Small intestine (tissue), 7 donors: ENCODE measurements around the gene MRPL18. TPM values are rescaled to one million over a fixed set of nuclear protein-coding genes. Genes with fewer than 3 reads are reported as not detected.

Experiments
- DNase-seq, 2 donors: peaks; one replicate each; pipeline versions ENCODE4 v3.0.0 to v3.0.0-alpha.2; 2013
- FAIRE-seq: peaks from 2 replicates; lab custom pipeline; 2012; peaks lifted over from hg19 to GRCh38; lab: Jason Lieb, UNC
- H3K27ac ChIP-seq, 3 donors: one replicate each; pipeline ENCODE4 v1.5.1; 2013; ENCODE audit warnings: low read length in 2 of 3, mild to moderate bottlenecking in 2 of 3, control low read depth in 1 of 3, inconsistent platforms in 1 of 3, low read depth in 1 of 3, moderate library complexity in 1 of 3
- H3K27me3 ChIP-seq, 3 donors: one replicate each; pipeline ENCODE4 v1.6.1; 2013; ENCODE audit warnings: low read length in 3 of 3, inconsistent platforms in 1 of 3; ENCODE audit not compliant: control insufficient read depth in 3 of 3, insufficient read depth in 3 of 3
- H3K36me3 ChIP-seq, 3 donors: one replicate each; pipeline ENCODE4 v1.6.1; 2013; ENCODE audit warnings: low read length in 3 of 3, inconsistent platforms in 1 of 3, low read depth in 1 of 3, mild to moderate bottlenecking in 1 of 3, moderate library complexity in 1 of 3; ENCODE audit not compliant: control insufficient read depth in 3 of 3, insufficient read depth in 2 of 3
- H3K4me1 ChIP-seq, 3 donors: one replicate each; pipeline ENCODE4 v1.6.1; 2013; ENCODE audit warnings: low read length in 2 of 3, inconsistent platforms in 1 of 3, low read depth in 1 of 3, mild to moderate bottlenecking in 1 of 3, moderate library complexity in 1 of 3; ENCODE audit not compliant: control insufficient read depth in 3 of 3, insufficient read depth in 2 of 3
- H3K4me3 ChIP-seq, 3 donors: one replicate each; pipeline ENCODE4 v1.5.1; 2013; ENCODE audit warnings: low read length in 3 of 3, control low read depth in 1 of 3, inconsistent platforms in 1 of 3, low read depth in 1 of 3, mild to moderate bottlenecking in 1 of 3, moderate library complexity in 1 of 3
- H3K9me3 ChIP-seq, 2 donors: one replicate each; pipeline ENCODE4 v1.6.1; 2013; ENCODE audit warnings: low read depth in 1 of 2, low read length in 1 of 2; ENCODE audit not compliant: control insufficient read depth in 2 of 2, insufficient read depth in 1 of 2
- WGBS, 3 donors: extraction: QIAGEN DNeasy Blood & Tissue Kit; methylation state at CpG; one replicate each; pipeline ENCODE4 v1.1.7; 2013; 5-methylcytosine and 5-hydroxymethylcytosine counted together
- polyA plus RNA-seq, 4 donors: library from polyadenylated mRNA; stranded (reverse) in 3 of 4; unstranded in 1 of 4; fragments of 200-250 nt in 3 of 4; fragments of 120-200 nt in 1 of 4; gene quantifications; one replicate each; pipeline versions ENCODE4 v1.2.1 to v1.2.3, GENCODE V29; 2013
- donor health status: healthy with polysubstance abuse.
- donor health status: control.
- donor health status: control.
- donor health status: Bipolar disorder and iron deficiency.
- donor health status: healthy.

The MRPL18 gene
- polyA plus RNA-seq, 4 donors: 74.8 to 83.3 (median 78.0) TPM

DNA sequence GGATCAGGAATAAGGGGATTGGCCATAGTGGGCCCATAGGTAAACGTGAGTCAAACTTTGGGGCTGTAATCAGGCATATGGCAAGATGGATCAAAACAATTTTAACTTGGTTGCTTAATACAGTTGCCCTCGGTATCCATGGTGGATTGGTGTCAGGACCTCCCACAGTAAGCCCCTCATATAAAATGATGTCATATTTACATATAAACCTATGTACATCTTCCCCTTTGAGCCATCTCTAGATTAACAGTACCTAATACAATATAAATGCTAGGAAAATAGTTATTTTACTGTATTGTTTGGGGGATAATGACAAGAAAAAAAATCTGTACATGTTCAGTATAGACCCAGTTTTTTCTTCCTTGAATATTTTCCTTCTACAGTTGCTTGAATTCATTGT, 35.9 kb upstream of the MRPL18 start:
- Histone ChIP-seq H3K9me3 (no peaks in the 10 kb centered on the region), H3K4me3 (no peak overlapping the region), H3K36me3 (peaks cover 8 to 31% (median 27%) of the 10 kb centered on the region in 3 donors), H3K4me1 (no peaks in the 10 kb centered on the region), H3K27me3 (no peaks in the 10 kb centered on the region), H3K27ac (no peak overlapping the region)
- FAIRE-seq: no peak
- 85 to 87% (median 87%) methylated on average over 2 of the region's 2 CpGs for WGBS, 3 donors
- DNase-seq: no peak

DNA sequence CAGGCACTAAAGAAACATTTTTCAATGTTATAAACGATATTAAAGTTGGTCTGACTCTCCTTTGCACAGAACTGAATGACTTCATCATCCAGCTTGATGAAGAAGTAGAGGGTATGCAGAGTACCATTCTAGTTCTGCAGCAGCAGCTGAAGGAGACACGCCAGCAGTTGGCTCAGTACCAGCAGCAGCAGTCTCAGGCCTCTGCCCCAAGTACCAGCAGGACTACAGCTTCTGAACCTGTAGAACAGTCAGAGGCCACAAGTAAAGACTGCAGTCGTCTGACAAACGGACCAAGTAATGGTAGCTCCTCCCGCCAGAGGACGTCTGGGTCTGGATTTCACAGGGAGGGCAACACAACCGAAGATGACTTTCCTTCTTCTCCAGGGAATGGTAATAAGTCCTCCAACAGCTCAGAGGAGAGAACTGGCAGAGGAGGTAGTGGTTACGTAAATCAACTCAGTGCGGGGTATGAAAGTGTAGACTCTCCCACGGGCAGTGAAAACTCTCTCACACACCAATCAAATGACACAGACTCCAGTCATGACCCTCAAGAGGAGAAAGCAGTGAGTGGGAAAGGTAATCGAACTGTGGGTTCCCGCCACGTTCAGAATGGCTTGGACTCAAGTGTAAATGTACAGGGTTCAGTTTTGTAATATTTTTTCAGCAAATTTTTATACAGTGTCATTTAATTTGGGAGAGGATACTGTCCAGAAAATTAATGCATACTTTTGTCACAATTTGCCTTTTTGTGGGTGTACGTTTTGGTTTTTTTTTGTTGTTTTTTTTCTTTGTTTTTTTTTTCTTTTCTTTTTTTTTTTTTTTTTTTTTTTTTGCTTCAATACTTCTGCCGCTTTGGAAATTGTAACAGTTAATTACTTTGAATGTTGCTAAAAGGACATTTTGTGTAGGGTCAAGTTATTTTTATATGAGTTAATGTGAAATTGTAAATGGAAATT, 35.0 kb upstream of the MRPL18 start:
- Histone ChIP-seq H3K36me3 (peaks cover 8 to 31% (median 27%) of the 10 kb centered on the region in 3 donors), H3K27me3 (no peaks in the 10 kb centered on the region)
- no peak for FAIRE-seq

DNA sequence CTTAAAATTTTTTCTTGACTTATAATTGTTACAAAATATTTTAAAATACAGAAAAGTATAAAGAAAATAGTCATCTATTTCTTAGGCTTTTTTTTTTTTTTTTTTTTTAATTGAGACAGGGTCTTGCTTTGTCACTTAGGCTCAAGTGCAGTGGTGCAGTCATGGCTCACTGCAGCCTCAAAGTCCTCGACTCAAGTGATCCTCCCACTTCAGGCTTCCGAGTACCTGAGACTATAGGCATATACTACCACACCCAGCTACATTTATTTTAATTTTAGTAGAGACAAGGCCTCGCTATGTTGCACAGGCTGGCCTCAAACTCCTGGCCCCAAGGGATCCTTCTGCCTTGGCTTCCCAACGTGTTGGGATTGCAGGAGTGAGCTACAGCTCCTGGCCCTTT, 33.8 kb upstream of the MRPL18 start:
- peaks cover 0 to 10% (median 5%) of the 10 kb centered on the region in 3 donors for H3K4me1 ChIP-seq
- no peak overlapping the region for H3K27ac ChIP-seq
- DNase-seq (no peak), FAIRE-seq (no peak)
- no peak overlapping the region for H3K4me3 ChIP-seq
- peaks cover 8 to 26% (median 24%) of the 10 kb centered on the region in 3 donors for H3K36me3 ChIP-seq
- no peaks in the 10 kb centered on the region for H3K27me3 ChIP-seq
- WGBS, 3 donors: 92 to 94% (median 94%) methylated on average over 4 of the region's 4 CpGs
- H3K9me3 ChIP-seq: no peaks in the 10 kb centered on the region

More for the DNA sequence above, 35.0 kb upstream of the MRPL18 start:
- Histone ChIP-seq H3K4me1 (peaks cover 0 to under 1% (median 0%) of the 10 kb centered on the region in 3 donors), H3K27ac (no peak overlapping the region), H3K9me3 (no peaks in the 10 kb centered on the region), H3K4me3 (no peak overlapping the region)
- no peak for DNase-seq
- WGBS, 3 donors: 78 to 82% (median 78%) methylated on average over 15 of the region's 15 CpGs

DNA sequence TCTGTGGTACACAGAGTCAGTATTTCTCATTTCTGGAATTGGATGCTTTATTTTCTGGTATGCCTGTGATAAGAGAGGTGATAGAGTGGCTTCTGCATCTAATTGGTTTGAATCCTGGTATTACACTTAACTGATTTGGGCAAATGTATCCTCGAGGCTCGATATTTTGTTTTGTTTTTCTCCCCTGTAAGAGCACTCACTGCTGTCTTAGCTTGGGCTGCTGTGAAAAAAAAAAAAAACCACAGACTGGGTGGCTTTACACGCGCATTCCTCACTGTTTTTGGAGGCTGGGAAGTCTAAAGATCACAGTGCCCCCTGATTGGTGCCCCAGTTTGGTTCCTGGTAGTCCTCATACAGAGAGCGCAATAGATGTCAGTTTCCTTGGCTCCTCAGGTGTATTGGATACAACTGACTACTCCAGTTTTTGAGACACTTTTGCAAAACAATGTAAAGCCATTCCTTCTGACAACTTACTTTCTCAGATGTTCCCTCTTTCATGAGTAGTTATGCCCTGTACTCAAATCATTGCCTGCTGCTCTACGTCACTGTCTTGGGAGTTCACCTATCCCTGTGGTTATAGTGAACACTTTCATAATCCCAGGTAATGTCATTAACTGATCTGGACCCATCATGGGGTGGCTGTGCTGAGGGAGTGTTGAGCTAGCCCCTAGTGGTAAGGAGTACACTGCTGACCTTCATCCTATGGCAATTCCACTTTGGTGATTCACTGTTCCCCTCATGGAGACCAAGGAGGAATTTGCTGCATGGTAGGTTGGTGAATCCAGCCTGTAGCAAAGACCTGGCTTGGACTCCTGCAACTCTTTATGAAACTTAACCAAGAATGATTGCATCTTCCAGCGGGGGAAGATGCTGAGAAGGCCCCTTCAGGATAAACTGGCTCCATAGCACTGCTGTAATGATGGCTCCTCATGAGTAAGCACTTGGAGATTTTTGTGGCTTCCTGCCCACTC, 32.0 kb upstream of the MRPL18 start:
- FAIRE-seq: no peak
- peaks cover 8 to 24% (median 18%) of the 10 kb centered on the region in 3 donors for H3K36me3 ChIP-seq
- no peaks in the 10 kb centered on the region for H3K9me3 ChIP-seq
- no peak for DNase-seq
- no peak overlapping the region for H3K27ac ChIP-seq
- peaks cover 0 to 15% (median 5%) of the 10 kb centered on the region in 3 donors for H3K4me1 ChIP-seq
- H3K4me3 ChIP-seq: no peak overlapping the region
- no peaks in the 10 kb centered on the region for H3K27me3 ChIP-seq
- 90 to 94% (median 91%) methylated on average over 7 of the region's 7 CpGs for WGBS, 3 donors

DNA sequence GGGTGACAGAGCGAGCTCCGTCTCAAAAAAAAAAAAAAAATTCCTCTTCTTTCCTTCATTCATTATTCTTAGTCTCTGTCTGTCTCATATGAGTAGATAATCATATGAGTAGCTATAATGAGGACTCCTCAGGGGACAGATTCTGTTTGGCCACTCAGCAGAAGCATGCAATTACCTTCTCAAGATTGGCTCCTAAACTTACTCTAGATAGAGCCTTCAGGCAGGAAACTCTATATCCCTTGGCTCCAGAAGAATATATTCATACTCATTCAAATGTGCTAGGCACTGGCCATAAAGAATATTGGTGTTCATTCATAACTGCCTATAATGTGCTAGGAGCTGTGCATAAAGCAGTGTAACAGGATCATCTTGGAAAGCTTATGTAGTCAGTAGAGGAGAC, 30.6 kb upstream of the MRPL18 start:
- FAIRE-seq (no peak), DNase-seq (no peak)
- H3K36me3 ChIP-seq: peaks cover 8 to 30% (median 14%) of the 10 kb centered on the region in 3 donors
- no peak overlapping the region for H3K27ac ChIP-seq
- 28 to 33% methylated on average over 1 to 2 of the region's 2 CpGs; no CpG with 5 or more reads in 1 of the 3 donors for WGBS, 3 donors
- no peaks in the 10 kb centered on the region for H3K9me3 ChIP-seq
- peaks cover 0 to 15% (median 5%) of the 10 kb centered on the region in 3 donors for H3K4me1 ChIP-seq
- H3K27me3 ChIP-seq: no peaks in the 10 kb centered on the region
- H3K4me3 ChIP-seq: no peak overlapping the region

DNA sequence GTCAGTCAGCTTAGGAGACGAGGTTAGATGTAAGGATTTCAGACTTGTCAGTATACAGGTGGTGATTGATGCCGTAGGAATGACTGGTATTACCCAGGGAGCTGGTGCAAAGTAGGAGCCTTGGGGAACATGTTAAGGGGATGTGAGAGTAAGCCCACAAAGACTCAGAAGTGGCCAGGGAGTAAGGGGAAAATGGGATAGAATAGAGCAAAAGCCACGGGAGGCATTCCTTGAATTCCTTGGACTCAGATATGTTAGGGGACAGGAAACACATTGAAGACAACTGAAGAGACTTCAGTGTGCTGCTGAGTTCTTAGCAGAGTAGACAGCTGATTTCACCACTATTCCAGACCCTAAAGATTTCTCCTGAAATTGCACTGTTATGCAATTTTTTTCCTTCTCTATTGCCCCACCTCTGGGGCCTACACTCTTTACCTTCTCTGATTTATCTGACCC, 29.6 kb upstream of the MRPL18 start:
- peaks cover 6 to 32% (median 9%) of the 10 kb centered on the region in 3 donors for H3K36me3 ChIP-seq
- DNase-seq (no peak), FAIRE-seq (no peak)
- H3K9me3 ChIP-seq: no peaks in the 10 kb centered on the region
- H3K27ac ChIP-seq: peak overlapping the region in 2 of 3 donors; percentile 95 to 99
- H3K27me3 ChIP-seq: no peaks in the 10 kb centered on the region
- peak overlapping the region in 1 of 3 donors; percentile 95 for H3K4me3 ChIP-seq
- 60 to 66% (median 61%) methylated on average over 3 of the region's 3 CpGs for WGBS, 3 donors
- peaks cover 0 to 15% (median 5%) of the 10 kb centered on the region in 3 donors for H3K4me1 ChIP-seq

DNA sequence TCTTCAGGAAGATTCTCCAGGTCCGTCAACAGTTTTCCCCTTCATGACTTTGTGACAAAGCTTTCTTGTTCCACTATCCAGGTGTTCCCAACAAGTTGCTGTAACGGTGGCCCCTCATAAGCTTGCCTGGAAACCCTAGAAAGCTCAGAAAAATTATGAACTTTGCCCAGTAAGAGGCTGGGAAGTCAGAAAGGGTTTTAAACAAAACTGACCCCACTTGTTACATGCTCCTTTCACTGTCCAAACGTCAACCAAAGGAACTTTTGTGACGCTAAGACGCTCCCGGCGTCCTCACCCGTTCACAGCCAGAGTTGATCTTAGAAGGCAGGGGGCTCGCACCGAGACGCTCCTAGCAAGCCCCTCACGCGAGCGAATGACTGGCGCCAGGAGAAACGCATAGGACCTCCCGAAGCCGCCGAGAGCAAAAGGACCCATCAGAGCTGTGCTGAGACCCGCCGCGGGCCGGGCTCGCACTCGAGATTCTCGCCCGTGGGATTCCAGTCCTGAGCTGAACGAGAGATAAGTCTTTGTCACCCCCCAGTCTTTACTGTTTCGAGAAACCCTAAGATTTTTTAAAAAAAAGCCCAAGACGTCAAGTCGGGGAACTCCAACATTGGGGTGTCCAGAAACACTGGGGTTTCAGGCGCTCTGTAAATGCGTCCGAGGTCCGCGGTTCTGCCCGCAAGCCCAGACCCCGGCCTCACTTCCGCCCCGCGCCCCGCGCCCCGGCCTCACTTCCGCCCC, 29.0 kb upstream of the MRPL18 start:
- Histone ChIP-seq H3K4me3 (peak overlapping the region; percentile 63 to 95 (median 85)), H3K36me3 (peaks cover 6 to 32% (median 9%) of the 10 kb centered on the region in 3 donors), H3K4me1 (peaks cover 0 to 15% (median 5%) of the 10 kb centered on the region in 3 donors), H3K27ac (peak overlapping the region; percentile 79 to 99 (median 95)), H3K9me3 (no peaks in the 10 kb centered on the region), H3K27me3 (no peaks in the 10 kb centered on the region)
- peak; percentile 24 to 59 for DNase-seq
- no peak for FAIRE-seq
- whole genome bisulfite sequencing, 3 donors: 4 to 7% (median 4%) methylated on average over 42 to 45 of the region's 45 CpGs
